A204.1 (cell line): ENCODE measurements around the gene MAP7.
"Not testable (repeated sequence)": the region's sequence is repeated elsewhere in the genome, so short reads cannot be mapped to it uniquely, and the experiment has no call there.

ENCODE experiments used
- FAIRE-seq: peaks from 2 replicates; lab custom pipeline; 2012; peaks lifted over from hg19 to GRCh38; lab: Jason Lieb, UNC

Gene MAP7

DNA sequence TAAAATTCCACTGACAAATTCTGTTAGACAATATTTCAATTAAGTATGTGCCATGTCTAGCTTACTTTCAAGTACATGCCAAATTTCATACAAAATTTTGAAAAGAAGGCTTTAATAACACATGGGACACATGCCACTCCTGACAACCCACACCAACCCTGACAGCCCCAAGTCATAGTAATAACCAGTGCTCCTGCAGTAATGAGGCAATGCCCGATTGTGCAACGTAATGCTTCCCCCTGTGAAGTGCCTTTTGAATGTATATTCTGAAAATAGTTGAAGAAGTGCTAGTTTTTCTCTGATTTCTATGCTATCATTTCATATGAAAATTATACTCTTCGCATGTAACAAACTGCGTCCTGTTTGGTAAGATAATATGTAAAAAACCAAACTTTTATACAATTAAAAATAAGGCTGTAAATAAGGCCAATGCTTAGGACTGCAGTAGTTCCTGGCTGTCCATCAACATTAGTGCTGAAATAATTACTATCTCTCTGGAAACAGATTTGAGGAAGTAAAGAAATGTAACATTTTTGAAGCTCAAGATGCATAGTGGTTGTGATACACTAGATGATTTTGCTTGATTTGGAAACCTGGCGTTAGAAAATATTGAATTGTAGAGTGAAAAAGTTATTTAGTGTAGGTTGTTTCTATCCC is 134.7 kb downstream of the MAP7 start:
- no peak for FAIRE-seq

GRCh38 chr6:136412410-136412809 is 137.8 kb downstream of the MAP7 start:
- no peak for FAIRE-seq

- no peak for FAIRE-seq
These were observed 138.5 kb downstream of the MAP7 start for GRCh38 chr6:136411453-136412354.

DNA sequence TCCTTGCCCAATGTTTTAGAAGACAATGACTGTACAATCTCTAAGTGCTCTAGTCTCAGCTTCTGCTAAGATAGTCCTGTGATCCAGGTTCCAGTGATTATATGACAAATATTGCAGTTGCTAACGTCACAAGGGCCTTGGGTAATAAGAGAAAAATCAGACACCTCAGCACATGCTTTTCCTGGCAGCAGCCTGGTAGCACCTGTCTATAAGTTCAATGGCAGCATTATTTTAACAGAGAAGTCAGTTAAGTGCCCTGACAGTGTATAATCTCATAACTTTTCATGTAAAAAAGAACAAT is 139.2 kb downstream of the MAP7 start:
- no peak for FAIRE-seq

- FAIRE-seq = no peak
These were observed 139.8 kb downstream of the MAP7 start for GRCh38 chr6:136410201-136411024.

GRCh38 chr6:136409597-136409996 is 140.6 kb downstream of the MAP7 start:
- FAIRE-seq = no peak

DNA sequence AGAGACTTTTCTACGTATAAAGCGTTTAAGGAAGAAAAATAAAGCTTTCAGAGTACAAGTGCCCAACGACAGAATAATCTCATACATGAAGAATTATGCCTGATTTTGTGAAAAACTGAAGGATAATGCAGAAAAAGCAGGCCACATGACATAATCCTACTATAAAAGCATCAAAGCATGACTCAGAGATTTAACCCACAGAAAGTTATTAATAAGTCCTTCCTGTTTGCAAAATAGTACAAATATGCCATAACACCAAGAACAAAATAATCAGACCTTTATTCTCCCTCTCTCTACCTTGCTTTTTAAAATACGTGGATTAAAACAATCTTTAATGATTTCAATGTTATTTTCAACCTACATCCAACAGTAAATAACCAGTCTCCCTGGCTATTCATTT is 142.0 kb downstream of the MAP7 start:
- no peak for FAIRE-seq

GRCh38 chr6:136405420-136406029 is 144.7 kb downstream of the MAP7 start:
- no peak for FAIRE-seq

- no peak for FAIRE-seq
These were observed 145.4 kb downstream of the MAP7 start for GRCh38 chr6:136404627-136405419.

DNA sequence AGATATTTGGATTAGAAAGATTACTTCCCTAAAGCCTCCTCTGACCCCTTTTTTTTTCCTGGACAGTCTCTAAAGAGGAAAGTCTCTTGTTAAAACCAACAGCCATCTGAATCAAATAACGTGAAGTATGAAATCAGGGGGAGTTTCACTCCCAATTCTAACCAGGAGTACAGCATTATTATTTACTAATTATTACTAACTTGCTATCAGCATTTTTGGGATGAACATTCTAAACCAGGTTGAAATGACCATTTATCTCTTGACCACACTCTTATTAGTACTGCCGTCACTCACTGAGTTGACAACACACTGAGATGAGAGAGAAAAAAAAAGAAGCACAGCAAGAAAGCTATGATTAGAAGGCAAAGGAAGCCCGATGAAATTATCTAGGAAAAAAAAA is 146.2 kb downstream of the MAP7 start:
- no peak for FAIRE-seq

DNA sequence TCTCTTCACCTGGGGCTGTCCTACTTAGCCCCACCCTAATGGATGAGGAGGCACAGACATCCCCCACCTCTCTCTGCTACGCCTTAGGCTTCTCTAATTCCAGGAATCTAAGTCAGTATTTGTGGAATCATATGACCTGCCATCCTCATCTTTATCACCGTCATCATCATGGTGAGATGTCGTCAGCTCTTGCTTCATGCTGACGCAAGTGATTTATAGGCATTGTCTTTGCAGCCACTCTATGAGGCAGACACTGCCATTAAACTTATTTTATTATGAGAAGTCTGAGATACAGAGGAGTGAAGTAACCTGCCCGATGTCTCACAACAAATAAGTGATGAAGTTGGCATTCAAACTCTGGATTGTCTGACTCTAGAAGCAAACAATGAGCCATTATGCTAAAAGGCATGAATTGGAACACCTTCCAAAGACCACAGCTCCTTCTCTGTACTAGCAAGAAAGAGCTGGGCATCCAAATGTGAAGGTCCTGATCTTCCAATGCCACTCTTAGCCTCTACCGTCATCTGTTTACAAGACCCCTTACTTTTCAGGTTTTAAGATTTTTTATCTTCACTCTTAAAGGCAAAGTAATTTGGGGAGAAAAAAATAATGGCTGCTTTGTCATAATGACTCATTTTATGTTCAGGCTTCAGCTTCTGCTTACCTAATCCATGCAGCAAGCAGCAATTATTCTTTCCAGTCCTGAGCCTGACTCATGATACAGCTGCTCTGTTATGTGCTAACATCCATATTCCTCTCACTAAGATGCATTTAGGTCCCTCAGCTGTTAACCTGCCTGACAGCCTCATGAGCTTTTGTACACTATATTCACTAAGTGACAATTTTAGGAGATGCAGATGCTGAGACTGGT is 146.9 kb downstream of the MAP7 start:
- no peak for FAIRE-seq

DNA sequence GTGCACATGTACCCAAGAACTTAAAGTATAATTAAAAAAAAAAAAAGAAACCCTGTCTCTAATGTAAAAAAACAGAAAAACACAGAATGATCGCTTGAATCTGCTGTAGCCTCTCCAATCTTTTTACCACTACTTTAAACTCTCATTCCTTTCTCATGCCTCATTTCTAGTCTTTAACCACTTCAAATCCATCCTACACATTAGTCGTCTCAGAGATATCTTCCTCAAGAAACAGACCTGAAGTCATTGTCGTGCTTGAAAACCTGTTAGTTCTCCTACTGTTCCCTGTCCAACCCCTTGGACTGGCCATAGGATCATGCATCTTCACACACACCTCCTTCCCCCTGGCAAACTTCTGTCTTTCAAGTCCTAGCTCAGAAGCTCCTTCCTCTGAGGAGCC is 148.5 kb downstream of the MAP7 start:
- FAIRE-seq = no peak

GRCh38 chr6:136401236-136401635 is 149.0 kb downstream of the MAP7 start:
- not testable (repeated sequence) for FAIRE-seq

- FAIRE-seq = no peak
These were observed 151.8 kb downstream of the MAP7 start for GRCh38 chr6:136398453-136398852.

- no peak for FAIRE-seq
These were observed 153.3 kb downstream of the MAP7 start for GRCh38 chr6:136396908-136397307.

GRCh38 chr6:136390959-136391358 is 159.3 kb downstream of the MAP7 start:
- FAIRE-seq = not testable (repeated sequence)

GRCh38 chr6:136387316-136387715 is 162.9 kb downstream of the MAP7 start:
- FAIRE-seq = no peak

- no peak for FAIRE-seq
These were observed 166.8 kb downstream of the MAP7 start for GRCh38 chr6:136383268-136383937.

DNA sequence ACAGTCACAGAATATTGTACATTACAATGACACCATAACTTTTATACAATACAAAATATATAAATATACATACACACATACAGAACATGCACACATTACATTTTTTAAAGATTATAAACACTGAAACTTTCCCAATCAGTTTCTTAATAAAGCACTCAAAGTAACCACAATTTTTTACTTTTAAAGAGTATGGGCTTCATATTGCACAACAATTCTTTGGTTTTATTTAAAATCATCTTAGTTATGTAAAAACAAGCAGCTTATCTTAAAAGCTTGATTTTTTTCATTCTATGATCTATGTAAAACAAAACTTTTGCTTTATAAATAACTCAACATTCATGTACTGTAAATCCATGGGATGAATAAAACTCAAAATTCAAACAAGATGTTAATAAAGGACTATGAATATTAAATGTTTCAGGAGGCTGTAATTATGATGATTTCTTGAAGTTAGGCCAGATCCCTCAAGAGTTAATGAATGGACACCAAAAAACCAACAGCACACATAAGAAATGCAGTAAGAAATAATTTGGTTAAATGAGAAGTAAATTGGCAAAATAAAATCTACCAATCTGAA is 167.5 kb downstream of the MAP7 start:
- no peak for FAIRE-seq

GRCh38 chr6:136378888-136379287 is 171.3 kb downstream of the MAP7 start:
- FAIRE-seq = no peak
